ENCODE measurements around the gene TMEM238L. TPM values are rescaled to one million over a fixed set of nuclear protein-coding genes. Genes with fewer than 3 reads are reported as not detected.

TMEM238L gene
- total and polyA plus RNA-seq, 2 of the 4 experiments (the other 2 are of a cell fraction), result not detected

- CTCF ChIA-PET, result no interaction called here
- no peak overlapping the region for H3K4me3 ChIP-seq (ENCODE audit: insufficient read depth, low read depth, low read length)
- H3K18ac ChIP-seq (ENCODE audit: low read depth, low read length), result no peak overlapping the region
- DNase-seq (no peak), ATAC-seq (ENCODE audit: low read depth) (no peak)
- H3K4me1 ChIP-seq (ENCODE audit: control insufficient read depth, insufficient read depth, low read length), result no peaks in the 10 kb centered on the region
- H2AK9ac ChIP-seq (replicated peaks; ENCODE audit: low read depth, low read length, poor library complexity), result no peak overlapping the region
- POLR2A ChIA-PET (ENCODE audit: unreplicated experiment), result no interaction called here
- no peak overlapping the region for H2BK20ac ChIP-seq (ENCODE audit: low read depth, low read length)
- no peaks in the 10 kb centered on the region for H3K27me3 ChIP-seq (ENCODE audit: control insufficient read depth, insufficient read depth, low read length)
- H3K9me1 ChIP-seq (ENCODE audit: insufficient read depth, low read length), result no peaks in the 10 kb centered on the region
- no peak overlapping the region for H3K27ac ChIP-seq (ENCODE audit: insufficient read depth, low read length)
- dilution Hi-C loops (cut with HindIII; ENCODE audit: low sequenced_read_pairs, unreplicated experiment) (no loop called here), intact Hi-C loops (cut with micrococcal nuclease) (no loop called here), in situ Hi-C loops (cut with MboI; ENCODE audit: low sequenced_read_pairs) (no loop called here)
- no peak overlapping the region for H3K4ac ChIP-seq (ENCODE audit: low read depth, low read length)
- WGBS, 2 experiments (ENCODE audit: extremely low coverage in 2 of 2, insufficient read length in 1 of 2), result 33% methylated on average over 3 of the region's 5 CpGs; no CpG with 5 or more reads in 1 of the 2 experiments
- no peaks in the 10 kb centered on the region for H3K36me3 ChIP-seq (ENCODE audit: control insufficient read depth, insufficient read depth, low read length)
- no peaks in the 10 kb centered on the region for H3K79me1 ChIP-seq (ENCODE audit: low read depth in 1 of 2, low read length in 2 of 2)
- TF ChIP-seq RCOR1 (IDR thresholded peaks at IDR 0.05; ENCODE audit: insufficient replicate concordance, low read length) (no peak), MAZ (IDR thresholded peaks at IDR 0.05; ENCODE audit: borderline replicate concordance, low read depth, low read length) (no peak), BHLHE40 (IDR thresholded peaks at IDR 0.05; ENCODE audit: low read depth, low read length) (no peak), FOS (IDR thresholded peaks at IDR 0.05; ENCODE audit: low read depth, low read length) (no peak), RFX5 (IDR thresholded peaks at IDR 0.05; ENCODE audit: low read depth, low read length) (no peak), ELK1 (IDR thresholded peaks at IDR 0.05; ENCODE audit: borderline replicate concordance, low read depth, low read length) (no peak), MAFK (IDR thresholded peaks at IDR 0.05; ENCODE audit: low read depth, low read length) (no peak), CHD1 (IDR thresholded peaks at IDR 0.05; ENCODE audit: low read depth, low read length) (no peak), NFE2L2 (IDR thresholded peaks at IDR 0.05; ENCODE audit: low read depth, low read length) (no peak), CEBPB (IDR thresholded peaks at IDR 0.05; ENCODE audit: low read depth, low read length) (no peak), POLR2A (IDR thresholded peaks at IDR 0.05; ENCODE audit: low read depth, low read length) (no peak), SMC3 (IDR thresholded peaks at IDR 0.05; ENCODE audit: low read depth, low read length) (no peak), RAD21 (IDR thresholded peaks at IDR 0.05; ENCODE audit: low read length) (no peak), USF2 (IDR thresholded peaks at IDR 0.05; ENCODE audit: low read depth, low read length) (no peak), MXI1 (IDR thresholded peaks at IDR 0.05; ENCODE audit: borderline replicate concordance, low read depth, low read length) (no peak), CTCF (conservative IDR thresholded peaks at IDR 0.05; ENCODE audit: low read depth, low read length) (no peak)
- H2AFZ ChIP-seq (replicated peaks; ENCODE audit: low read length, poor library complexity), result no peak overlapping the region
- H2BK5ac ChIP-seq (ENCODE audit: low read depth, low read length, poor library complexity, severe bottlenecking), result no peak overlapping the region
- no peak overlapping the region for H3K14ac ChIP-seq (replicated peaks; ENCODE audit: low read depth, low read length)
- no peak overlapping the region for H2BK15ac ChIP-seq (ENCODE audit: low read depth, low read length)
- no peak overlapping the region for H2AK5ac ChIP-seq (ENCODE audit: low read depth, low read length)
- no peak overlapping the region for H3K4me2 ChIP-seq (ENCODE audit: low read depth, low read length)
- no peak overlapping the region for H4K8ac ChIP-seq (ENCODE audit: low read depth in 2 of 2, low read length in 2 of 2)
- no TSS peak for BruUV-seq (replicated peaks)
- no peak overlapping the region for H3K9ac ChIP-seq (ENCODE audit: low read depth, low read length)
- H2BK120ac ChIP-seq (ENCODE audit: low read depth, low read length), result no peak overlapping the region
- no peak overlapping the region for H4K5ac ChIP-seq (ENCODE audit: low read depth, low read length)
- no peak overlapping the region for H3K23ac ChIP-seq (ENCODE audit: low read depth, low read length)
- no peaks in the 10 kb centered on the region for H4K20me1 ChIP-seq (ENCODE audit: insufficient read depth, low read length)
- no peaks in the 10 kb centered on the region for H3K9me3 ChIP-seq (ENCODE audit: control insufficient read depth, insufficient read depth, low read length)
- no peak overlapping the region for H3K56ac ChIP-seq (ENCODE audit: extremely low read depth, insufficient read depth, low read length)
- H4K91ac ChIP-seq (ENCODE audit: insufficient read depth, low read depth, low read length), result no peak overlapping the region
Observed at GRCh38 chr17:10812674-10813073, 8.8 kb upstream of the TMEM238L start.

Data from IMR-90 (cell line).